Calu3 (cell line): ENCODE measurements around the gene SEC63. TPM values are rescaled to one million over a fixed set of nuclear protein-coding genes. Genes with fewer than 3 reads are reported as not detected.
"Not testable (repeated sequence)": the region's sequence is repeated elsewhere in the genome, so short reads cannot be mapped to it uniquely, and the experiment has no call there.

ENCODE experiments used
- BruUV-seq: library from RNA; stranded (reverse); fragments of 400-500 nt; replicated peaks from 2 replicates; lab custom pipeline; 2021; lab: Mats Ljungman, UMichigan
- CTCF ChIA-PET: fragments of 300-600 bp; sonication (Branson Sonifier 250); formaldehyde crosslinking; loops from one replicate; lab custom pipeline; 2022; ENCODE audit warnings: antibody characterized with exemption; lab: Charles Lee
- DNase-seq: peaks from one replicate; pipeline ENCODE4 v3.0.0; 2022
- H3K27ac Mint-ChIP-seq: one replicate; pipeline ENCODE4 v1.8.0; 2022; ENCODE audit warnings: mixed read lengths; ENCODE audit not compliant: unreplicated experiment
- H3K27me3 Mint-ChIP-seq: one replicate; pipeline ENCODE4 v1.8.0; 2022; ENCODE audit warnings: mixed read lengths; ENCODE audit not compliant: unreplicated experiment
- H3K36me3 Mint-ChIP-seq: one replicate; pipeline ENCODE4 v1.8.0; 2022; ENCODE audit warnings: mild to moderate bottlenecking, moderate library complexity, mixed read lengths; ENCODE audit not compliant: insufficient read depth, unreplicated experiment
- H3K4me1 Mint-ChIP-seq: one replicate; pipeline ENCODE4 v1.8.0; 2022; ENCODE audit warnings: mild to moderate bottlenecking, low read depth, mixed read lengths; ENCODE audit not compliant: unreplicated experiment
- H3K4me3 Mint-ChIP-seq: one replicate; pipeline ENCODE4 v1.8.0; 2022; ENCODE audit warnings: mild to moderate bottlenecking, low read depth, moderate library complexity, mixed read lengths; ENCODE audit not compliant: unreplicated experiment
- H3K9me3 Mint-ChIP-seq: one replicate; pipeline ENCODE4 v1.8.0; 2022; ENCODE audit warnings: low read depth, mixed read lengths; ENCODE audit not compliant: unreplicated experiment
- intact Hi-C: fragments of 100-400 bp; cut with micrococcal nuclease; formaldehyde crosslinking; loops from one replicate; pipeline ENCODE4 v1.10.0; 2022; ENCODE audit not compliant: unreplicated experiment
- total RNA-seq: library from RNA; stranded (reverse); gene quantifications from 2 replicates; pipeline ENCODE4 v1.2.3, GENCODE V29; 2022
- TF ChIP-seq, protein P1 (sequence below): fragments of 200-600 bp; IDR thresholded peaks from one replicate; pipeline ENCODE4 v1.8.0; 2022; ENCODE audit warnings: antibody characterized with exemption; ENCODE audit not compliant: unreplicated experiment

SEC63 gene
- total RNA-seq, 1 experiment from 2014 or later: 135 TPM

DNA sequence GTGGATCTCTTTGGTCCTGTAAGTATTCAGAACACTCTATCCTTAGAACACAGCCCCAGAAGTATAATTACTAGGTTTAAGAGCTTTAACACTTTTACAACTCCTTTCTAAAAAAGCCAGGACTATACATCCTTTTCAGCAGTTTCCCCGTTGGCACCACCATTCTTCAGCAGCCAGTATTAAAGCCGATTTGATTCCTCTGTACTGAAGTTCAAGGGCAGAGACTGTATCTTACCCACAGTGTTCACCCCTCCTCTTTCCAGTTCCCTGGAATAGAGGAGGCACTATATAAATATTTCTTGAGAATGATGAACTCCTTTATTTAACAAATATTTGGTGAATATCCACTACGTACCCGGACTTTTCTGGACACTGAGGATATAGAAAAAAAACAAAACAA is 15.9 kb downstream of the SEC63 start:
- DNase-seq: no peak
- Mint-ChIP-seq H3K4me3 (no peak overlapping the region), H3K9me3 (no peaks in the 10 kb centered on the region), H3K27ac (no peak overlapping the region), H3K27me3 (no peaks in the 10 kb centered on the region), H3K4me1 (peaks cover 30% of the 10 kb centered on the region), H3K36me3 (peaks cover 11% of the 10 kb centered on the region)
- CTCF ChIA-PET: no interaction called here
- intact Hi-C loops: loop anchor here (2.0 kb wide), 1 partner anchor 15 kb away; no protein-coding TSS in a partner anchor
- TF ChIP-seq, protein P1, sequence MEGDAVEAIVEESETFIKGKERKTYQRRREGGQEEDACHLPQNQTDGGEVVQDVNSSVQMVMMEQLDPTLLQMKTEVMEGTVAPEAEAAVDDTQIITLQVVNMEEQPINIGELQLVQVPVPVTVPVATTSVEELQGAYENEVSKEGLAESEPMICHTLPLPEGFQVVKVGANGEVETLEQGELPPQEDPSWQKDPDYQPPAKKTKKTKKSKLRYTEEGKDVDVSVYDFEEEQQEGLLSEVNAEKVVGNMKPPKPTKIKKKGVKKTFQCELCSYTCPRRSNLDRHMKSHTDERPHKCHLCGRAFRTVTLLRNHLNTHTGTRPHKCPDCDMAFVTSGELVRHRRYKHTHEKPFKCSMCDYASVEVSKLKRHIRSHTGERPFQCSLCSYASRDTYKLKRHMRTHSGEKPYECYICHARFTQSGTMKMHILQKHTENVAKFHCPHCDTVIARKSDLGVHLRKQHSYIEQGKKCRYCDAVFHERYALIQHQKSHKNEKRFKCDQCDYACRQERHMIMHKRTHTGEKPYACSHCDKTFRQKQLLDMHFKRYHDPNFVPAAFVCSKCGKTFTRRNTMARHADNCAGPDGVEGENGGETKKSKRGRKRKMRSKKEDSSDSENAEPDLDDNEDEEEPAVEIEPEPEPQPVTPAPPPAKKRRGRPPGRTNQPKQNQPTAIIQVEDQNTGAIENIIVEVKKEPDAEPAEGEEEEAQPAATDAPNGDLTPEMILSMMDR: no peak
- BruUV-seq: no TSS peak

DNA sequence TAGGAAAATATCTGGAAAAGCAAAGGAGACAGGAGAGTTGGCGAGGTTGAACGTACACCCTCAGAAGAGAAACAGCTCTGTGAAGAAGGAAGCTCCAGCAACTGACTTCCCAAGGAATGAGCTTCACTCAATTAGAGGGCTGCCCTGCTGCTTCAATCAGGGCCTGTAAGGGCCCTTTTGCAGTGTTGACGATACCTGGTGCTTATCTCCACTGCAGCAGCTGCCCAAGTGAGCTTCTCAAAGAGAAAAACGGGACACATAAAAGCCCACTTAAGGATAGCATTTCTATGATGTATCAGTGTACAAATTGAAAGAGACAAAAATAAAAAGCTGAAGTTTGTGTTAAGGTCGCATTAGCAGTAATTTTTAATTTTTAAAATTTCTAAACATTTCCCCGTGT is 16.4 kb downstream of the SEC63 start:
- DNase-seq: no peak
- no peak overlapping the region for H3K27ac Mint-ChIP-seq
- peaks cover 30% of the 10 kb centered on the region for H3K4me1 Mint-ChIP-seq
- no TSS peak for BruUV-seq
- H3K9me3 Mint-ChIP-seq: no peaks in the 10 kb centered on the region
- no peaks in the 10 kb centered on the region for H3K27me3 Mint-ChIP-seq
- CTCF ChIA-PET: no interaction called here
- TF ChIP-seq, protein P1: no peak
- intact Hi-C loops: loop anchor here (2.0 kb wide), 1 partner anchor 15 kb away; no protein-coding TSS in a partner anchor
- peaks cover 11% of the 10 kb centered on the region for H3K36me3 Mint-ChIP-seq
- no peak overlapping the region for H3K4me3 Mint-ChIP-seq

DNA sequence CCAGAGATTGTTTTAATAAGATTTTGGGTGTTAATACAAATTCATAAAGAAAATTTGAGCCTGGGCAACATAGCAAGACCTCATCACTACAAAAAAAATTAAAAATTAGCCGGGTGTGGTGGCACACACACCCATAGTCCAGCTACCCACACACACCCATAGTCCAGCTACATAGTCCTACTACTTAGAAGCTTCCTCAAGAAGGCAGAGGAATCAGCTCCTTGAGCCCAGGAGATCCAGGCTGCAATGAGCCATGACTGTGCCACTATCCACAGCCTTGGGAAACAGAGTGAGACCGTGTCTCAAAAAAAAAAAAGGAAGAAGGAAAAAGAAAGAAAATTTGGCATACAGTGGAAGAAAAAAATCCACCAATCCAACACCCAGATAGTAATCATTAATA is 16.8 kb downstream of the SEC63 start:
- BruUV-seq: no TSS peak
- H3K9me3 Mint-ChIP-seq: no peaks in the 10 kb centered on the region
- no peaks in the 10 kb centered on the region for H3K27me3 Mint-ChIP-seq
- TF ChIP-seq, protein P1: no peak
- intact Hi-C loops: no loop called here
- H3K27ac Mint-ChIP-seq: no peak overlapping the region
- CTCF ChIA-PET: no interaction called here
- H3K4me3 Mint-ChIP-seq: no peak overlapping the region
- no peak for DNase-seq
- H3K4me1 Mint-ChIP-seq: peaks cover 30% of the 10 kb centered on the region
- H3K36me3 Mint-ChIP-seq: peaks cover 11% of the 10 kb centered on the region

DNA sequence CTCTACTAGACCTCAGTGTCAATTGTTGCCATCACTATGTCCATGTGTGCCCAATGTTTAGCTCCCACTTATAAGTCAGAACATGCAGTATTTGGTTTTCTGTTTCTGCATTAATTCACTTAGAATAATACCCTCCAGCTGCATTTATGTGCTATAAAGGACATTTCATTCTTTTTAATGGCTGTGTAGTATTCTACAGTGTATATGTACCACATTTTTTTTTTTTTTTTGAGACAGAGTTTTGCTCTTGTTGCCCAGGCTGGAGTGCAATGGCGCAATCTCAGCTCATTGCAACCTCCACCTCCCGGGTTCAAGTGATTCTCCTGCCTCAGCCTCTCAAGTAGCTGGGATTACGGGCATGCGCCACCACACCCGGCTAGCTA is 21.1 kb downstream of the SEC63 start:
- H3K9me3 Mint-ChIP-seq, BruUV-seq, H3K27me3 Mint-ChIP-seq, intact Hi-C loops, H3K27ac Mint-ChIP-seq, DNase-seq, H3K4me3 Mint-ChIP-seq: not testable (repeated sequence)
- Mint-ChIP-seq H3K36me3 (peaks cover 22% of the 10 kb centered on the region), H3K4me1 (peaks cover 21% of the 10 kb centered on the region)
- CTCF ChIA-PET: interaction anchor here (0.6 kb wide), 2 partner anchors 895 to 1143 kb away, joined by 3 read pairs; no protein-coding TSS in a partner anchor

DNA sequence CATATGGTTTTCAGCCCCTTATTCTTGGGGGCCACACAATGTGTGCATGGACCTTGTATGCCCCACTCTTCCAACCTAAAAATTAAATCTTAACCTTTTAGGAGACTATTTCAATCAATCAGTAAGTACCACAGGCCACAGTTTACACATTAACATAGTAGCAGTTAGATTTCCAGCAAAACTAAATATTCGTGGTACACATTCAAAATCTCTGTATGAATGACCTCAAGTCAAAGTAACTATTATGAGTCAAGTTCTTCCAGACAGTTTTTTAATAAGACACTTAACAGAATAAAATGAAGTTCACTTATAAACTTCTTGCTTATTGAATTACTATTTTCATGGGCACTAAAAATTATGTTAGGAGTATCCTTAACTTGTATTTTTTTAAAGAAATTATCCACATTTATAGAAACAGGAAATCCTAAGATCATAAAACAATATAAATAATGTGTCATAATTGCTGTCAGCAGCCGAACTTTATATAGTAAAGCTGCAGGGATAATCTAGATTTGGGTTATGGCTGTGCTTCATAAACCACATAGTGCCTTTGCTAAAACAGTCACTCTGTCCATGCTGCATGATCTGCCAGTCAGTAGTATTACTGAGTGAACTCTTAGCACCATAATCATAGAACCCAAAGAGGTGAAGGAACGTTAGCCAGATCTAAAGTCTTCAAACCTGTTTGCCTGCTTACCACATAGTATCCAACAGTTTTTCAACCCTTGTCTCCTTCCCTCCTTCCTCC is 21.7 kb downstream of the SEC63 start:
- Mint-ChIP-seq H3K27ac (no peak overlapping the region), H3K27me3 (no peaks in the 10 kb centered on the region), H3K36me3 (peaks cover 19% of the 10 kb centered on the region), H3K4me3 (no peak overlapping the region), H3K4me1 (peaks cover 17% of the 10 kb centered on the region), H3K9me3 (peaks cover 6% of the 10 kb centered on the region)
- CTCF ChIA-PET: interaction anchor here (0.6 kb wide), 2 partner anchors 894 to 1143 kb away, joined by 3 read pairs; no protein-coding TSS in a partner anchor
- TF ChIP-seq, protein P1: no peak
- no peak for DNase-seq
- intact Hi-C loops: no loop called here
- BruUV-seq: no TSS peak

DNA sequence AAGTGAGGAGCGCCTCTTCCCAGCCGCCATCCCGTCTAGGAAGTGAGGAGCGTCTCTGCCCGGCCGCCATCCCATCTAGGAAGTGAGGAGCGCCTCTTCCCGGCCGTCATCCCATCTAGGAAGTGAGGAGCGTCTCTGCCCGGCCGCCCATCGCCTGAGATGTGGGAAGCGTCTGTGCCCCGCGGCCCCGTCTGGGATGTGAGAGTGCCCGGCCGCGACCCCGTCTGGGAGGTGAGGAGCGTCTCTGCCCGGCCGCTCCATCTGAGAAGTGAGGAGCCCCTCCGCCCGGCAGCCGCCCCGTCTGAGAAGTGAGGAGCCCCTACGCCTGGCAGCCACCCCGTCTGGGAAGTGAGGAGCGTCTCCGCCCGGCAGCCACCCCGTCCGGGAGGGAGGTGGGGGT is 23.8 kb downstream of the SEC63 start:
- peaks cover 13% of the 10 kb centered on the region for H3K36me3 Mint-ChIP-seq
- DNase-seq, H3K27me3 Mint-ChIP-seq, BruUV-seq, H3K4me3 Mint-ChIP-seq, H3K27ac Mint-ChIP-seq, H3K9me3 Mint-ChIP-seq, CTCF ChIA-PET, intact Hi-C loops, H3K4me1 Mint-ChIP-seq: not testable (repeated sequence)
